Heart left ventricle (tissue), 16 donors: Measurements from ENCODE around the gene SNAPIN. TPM values are rescaled to one million over a fixed set of nuclear protein-coding genes. Genes with fewer than 3 reads are reported as not detected.
A peak's percentile ranks its signal among the peaks of the same experiment; 100 is the strongest.

Experiments
- ATAC-seq, 4 donors: fragments of 200-7000 bp; cut with Tn5 transposase; one replicate each; pipeline ENCODE4 v1.9.1; 2020 to 2022; ENCODE audit warnings: moderate library complexity in 4 of 4, mild to moderate bottlenecking in 3 of 4, moderate number of reproducible peaks in 1 of 4
- DNase-seq, 5 donors: peaks; one replicate each; pipeline ENCODE4 v3.0.0-alpha.2; 2020
- H3K27ac ChIP-seq, 12 donors: fragments of 200-600 bp; sonication (generic) in 4 of 12; one replicate each; pipeline versions ENCODE4 v1.5.0 to v1.8.0; 2016 to 2022; ENCODE audit warnings: mild to moderate bottlenecking in 2 of 12
- H3K27me3 ChIP-seq, 9 donors: fragments of 200-600 bp; sonication (generic) in 2 of 9; one replicate each; pipeline versions ENCODE4 v1.5.1 to v1.8.0; 2016 to 2022; ENCODE audit warnings: mild to moderate bottlenecking in 3 of 9
- H3K36me3 ChIP-seq, 9 donors: fragments of 200-600 bp; sonication (generic) in 2 of 9; one replicate each; pipeline versions ENCODE4 v1.5.0 to v1.8.0; 2018 to 2022; ENCODE audit warnings: mild to moderate bottlenecking in 2 of 9
- H3K4me1 ChIP-seq, 12 donors: fragments of 200-600 bp; sonication (generic) in 4 of 12; one replicate each; pipeline versions ENCODE4 v1.5.0 to v1.8.0; 2016 to 2022; ENCODE audit warnings: mild to moderate bottlenecking in 3 of 12
- H3K4me3 ChIP-seq, 12 donors: fragments of 200-600 bp; sonication (generic) in 4 of 12; one replicate each; pipeline versions ENCODE4 v1.5.0 to v1.8.0; 2017 to 2022; ENCODE audit warnings: mild to moderate bottlenecking in 9 of 12, moderate library complexity in 4 of 12
- H3K9me3 ChIP-seq, 12 donors: fragments of 200-600 bp; sonication (generic) in 4 of 12; one replicate each; pipeline versions ENCODE4 v1.5.0 to v1.8.0; 2016 to 2022; ENCODE audit warnings: mild to moderate bottlenecking in 1 of 12
- POLR2A ChIP-seq, 2 donors: fragments of 450-650 bp; IDR thresholded peaks; one replicate each; pipeline ENCODE4 v1.6.1; 2017; ENCODE audit warnings: antibody characterized with exemption in 2 of 2, mild to moderate bottlenecking in 2 of 2, moderate library complexity in 2 of 2
- WGBS, 4 donors: extraction: QIAGEN DNeasy Blood & Tissue Kit in 2 of 4; methylation state at CpG; one replicate each; pipeline versions ENCODE4 v1.1.5 to v1.1.7; 2013 to 2018; 5-methylcytosine and 5-hydroxymethylcytosine counted together
- intact Hi-C, 10 donors: fragments of 100-400 bp; cut with DNase I; formaldehyde crosslinking; loops; one replicate each; pipeline versions ENCODE4 v1.11.1 to v1.14.2; 2022
- polyA plus RNA-seq, 2 donors: library from polyadenylated mRNA; stranded (reverse); fragments of 200-250 nt; gene quantifications; one replicate each; pipeline ENCODE4 v1.2.3, GENCODE V29; 2013
- total RNA-seq, 9 donors: library from RNA; depleted of rRNA in 2 of 9; stranded (reverse); fragments of >200 nt in 2 of 9; fragmentation: NEBNext Ultra II Directional in 3 of 9; extraction: Animal tissue kit (Norgen Biotek cat#: 25700) in 3 of 9; gene quantifications; one replicate each; pipeline versions ENCODE4 v1.1.0 to v1.2.4, GENCODE V29; 2016 to 2023
- TF ChIP-seq, protein P1 (sequence below), 12 donors: fragments of 200-600 bp; sonication (generic) in 4 of 12; IDR thresholded peaks; one replicate each; pipeline versions ENCODE4 v1.5.0 to v1.8.0; 2018 to 2022; ENCODE audit warnings: antibody characterized with exemption in 12 of 12, mild to moderate bottlenecking in 5 of 12
- donor health status: ischemic (EF 13 %, LVEDD 7.1; RV severe dilation, severe dysfunction).
- donor health status: healthy with polysubstance abuse.
- donor health status: DM: no; HTN: yes; CAD: no.
- donor health status: DM: no; HTN: no; CAD: no.
- donor health status: ischemic (EF 25% LVEDD 6.9; RV normal size, moderate dysfunction).
- donor health status: ischemic (EF 25% LVEDD 5.7; RV mildly dilated, moderate dysfunction).
- donor health status: healthy.
- donor health status: DM: yes; HTN: yes; CAD: no.
- donor health status: ischemic (EF 35%, LVEDD 5.7; RV mildly dilated, moderate dysfunction).
- donor health status: nonischemic (EF 11% LVEDD 7.7; RV severe dilation, severe dysfunction).
- donor health status: DM: yes; HTN: yes; CAD: no.
- donor health status: PGD.
- donor health status: ischemic (EF 29% LVEDD 5.4; RV normal size, mild dysfunction).
- donor health status: nonischemic (EF 23%, LVEDD 6.1; RV moderate dilation, normal function).

The SNAPIN gene
- total and polyA plus RNA-seq, 11 donors = 53.7 to 88.7 (median 67.9) TPM

DNA sequence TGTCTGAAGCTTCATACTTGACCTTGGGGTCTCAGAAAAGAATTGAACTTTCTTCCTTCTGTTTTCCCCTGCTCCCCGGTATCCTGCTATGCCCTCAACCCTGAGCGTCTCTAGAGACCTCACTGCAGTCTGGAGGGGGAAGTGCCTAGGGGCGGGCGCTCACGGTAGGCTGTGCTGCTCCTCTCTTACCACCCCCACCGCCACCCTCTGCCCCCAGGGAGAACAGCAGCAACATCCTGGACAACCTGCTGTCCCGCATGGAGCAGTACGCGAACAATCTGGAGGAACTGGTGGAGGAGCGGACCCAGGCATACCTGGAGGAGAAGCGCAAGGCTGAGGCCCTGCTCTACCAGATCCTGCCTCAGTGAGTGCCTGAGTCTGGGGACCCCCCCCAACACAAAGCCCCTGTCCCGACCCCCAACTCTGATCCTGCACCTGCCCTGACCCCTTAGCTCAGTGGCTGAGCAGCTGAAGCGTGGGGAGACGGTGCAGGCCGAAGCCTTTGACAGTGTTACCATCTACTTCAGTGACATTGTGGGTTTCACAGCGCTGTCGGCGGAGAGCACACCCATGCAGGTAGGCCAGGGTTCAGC lies 30.3 kb downstream of the SNAPIN start:
- ATAC-seq (no peak), DNase-seq (peak in 1 of 5 donors; percentile 30)
- Histone ChIP-seq H3K4me3 (no peak overlapping the region), H3K36me3 (peaks cover 0 to 27% (median 4%) of the 10 kb centered on the region in 9 donors), H3K27ac (no peak overlapping the region), H3K27me3 (no peaks in the 10 kb centered on the region), H3K9me3 (no peaks in the 10 kb centered on the region), H3K4me1 (peaks cover 0 to 4% (median 0%) of the 10 kb centered on the region in 12 donors)
- no peak for TF ChIP-seq POLR2A (IDR thresholded peaks at IDR 0.05)
- TF ChIP-seq, protein P1, sequence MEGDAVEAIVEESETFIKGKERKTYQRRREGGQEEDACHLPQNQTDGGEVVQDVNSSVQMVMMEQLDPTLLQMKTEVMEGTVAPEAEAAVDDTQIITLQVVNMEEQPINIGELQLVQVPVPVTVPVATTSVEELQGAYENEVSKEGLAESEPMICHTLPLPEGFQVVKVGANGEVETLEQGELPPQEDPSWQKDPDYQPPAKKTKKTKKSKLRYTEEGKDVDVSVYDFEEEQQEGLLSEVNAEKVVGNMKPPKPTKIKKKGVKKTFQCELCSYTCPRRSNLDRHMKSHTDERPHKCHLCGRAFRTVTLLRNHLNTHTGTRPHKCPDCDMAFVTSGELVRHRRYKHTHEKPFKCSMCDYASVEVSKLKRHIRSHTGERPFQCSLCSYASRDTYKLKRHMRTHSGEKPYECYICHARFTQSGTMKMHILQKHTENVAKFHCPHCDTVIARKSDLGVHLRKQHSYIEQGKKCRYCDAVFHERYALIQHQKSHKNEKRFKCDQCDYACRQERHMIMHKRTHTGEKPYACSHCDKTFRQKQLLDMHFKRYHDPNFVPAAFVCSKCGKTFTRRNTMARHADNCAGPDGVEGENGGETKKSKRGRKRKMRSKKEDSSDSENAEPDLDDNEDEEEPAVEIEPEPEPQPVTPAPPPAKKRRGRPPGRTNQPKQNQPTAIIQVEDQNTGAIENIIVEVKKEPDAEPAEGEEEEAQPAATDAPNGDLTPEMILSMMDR (IDR thresholded peaks at IDR 0.05) = no peak
- intact Hi-C loops = no loop called here
- WGBS, 4 donors = 88 to 92% (median 90%) methylated on average over 15 to 18 of the region's 18 CpGs

DNA sequence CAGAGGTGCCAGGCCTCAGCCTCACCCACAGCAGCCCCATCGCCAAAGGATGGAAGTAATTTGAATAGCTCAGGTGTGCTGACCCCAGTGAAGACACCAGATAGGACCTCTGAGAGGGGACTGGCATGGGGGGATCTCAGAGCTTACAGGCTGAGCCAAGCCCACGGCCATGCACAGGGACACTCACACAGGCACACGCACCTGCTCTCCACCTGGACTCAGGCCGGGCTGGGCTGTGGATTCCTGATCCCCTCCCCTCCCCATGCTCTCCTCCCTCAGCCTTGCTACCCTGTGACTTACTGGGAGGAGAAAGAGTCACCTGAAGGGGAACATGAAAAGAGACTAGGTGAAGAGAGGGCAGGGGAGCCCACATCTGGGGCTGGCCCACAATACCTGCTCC lies 35.0 kb downstream of the SNAPIN start:
- TF ChIP-seq POLR2A (IDR thresholded peaks at IDR 0.05) = no peak
- TF ChIP-seq, protein P1 (IDR thresholded peaks at IDR 0.05) = no peak
- Histone ChIP-seq H3K4me1 (peaks cover 4 to 21% (median 12%) of the 10 kb centered on the region in 12 donors), H3K36me3 (peaks cover 0 to 11% (median 0%) of the 10 kb centered on the region in 9 donors), H3K4me3 (no peak overlapping the region), H3K27me3 (no peaks in the 10 kb centered on the region), H3K27ac (no peak overlapping the region), H3K9me3 (no peaks in the 10 kb centered on the region)
- no peak for ATAC-seq
- DNase-seq = peak in 1 of 5 donors; percentile 27
- intact Hi-C loops = loop anchor here in 1 of 10 donors (5.0 kb wide), 1 partner anchor 44 kb away; no protein-coding TSS in a partner anchor
- WGBS, 4 donors = 82 to 96% (median 88%) methylated on average over 4 of the region's 4 CpGs

DNA sequence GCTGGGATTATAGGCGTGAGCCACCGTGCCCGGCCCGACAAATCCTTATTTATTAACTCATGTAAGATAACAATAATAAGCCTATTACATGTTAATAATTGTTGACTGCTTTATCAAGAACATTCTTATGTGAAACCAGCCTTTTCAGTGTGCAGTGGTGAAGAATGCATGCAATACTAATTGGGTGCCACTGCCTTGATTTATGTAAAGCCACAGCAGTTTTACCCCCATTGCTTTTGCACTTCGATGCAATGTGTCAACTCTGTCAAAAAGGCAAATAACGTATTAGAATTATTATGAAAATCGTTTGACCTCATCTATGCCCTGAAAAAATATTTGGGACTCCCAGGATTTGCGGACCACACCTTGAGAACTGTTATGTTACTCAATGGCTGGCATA lies 38.2 kb downstream of the SNAPIN start:
- no peaks in the 10 kb centered on the region for H3K9me3 ChIP-seq
- peak overlapping the region; percentile 83 to 98 (median 90) for H3K27ac ChIP-seq
- no peaks in the 10 kb centered on the region for H3K27me3 ChIP-seq
- no peak for TF ChIP-seq POLR2A (IDR thresholded peaks at IDR 0.05)
- TF ChIP-seq, protein P1 (IDR thresholded peaks at IDR 0.05) = no peak
- peak in 1 of 5 donors; percentile 14 for DNase-seq
- no peaks in the 10 kb centered on the region for H3K36me3 ChIP-seq
- intact Hi-C loops = loop anchor here in 2 of 10 donors (5.0 kb wide), 2 partner anchors 51 to 56 kb away; no protein-coding TSS in a partner anchor
- 85 to 90% (median 88%) methylated on average over 8 of the region's 8 CpGs for WGBS, 4 donors
- H3K4me3 ChIP-seq = no peak overlapping the region
- H3K4me1 ChIP-seq = peaks cover 11 to 37% (median 24%) of the 10 kb centered on the region in 12 donors
- ATAC-seq = no peak

DNA sequence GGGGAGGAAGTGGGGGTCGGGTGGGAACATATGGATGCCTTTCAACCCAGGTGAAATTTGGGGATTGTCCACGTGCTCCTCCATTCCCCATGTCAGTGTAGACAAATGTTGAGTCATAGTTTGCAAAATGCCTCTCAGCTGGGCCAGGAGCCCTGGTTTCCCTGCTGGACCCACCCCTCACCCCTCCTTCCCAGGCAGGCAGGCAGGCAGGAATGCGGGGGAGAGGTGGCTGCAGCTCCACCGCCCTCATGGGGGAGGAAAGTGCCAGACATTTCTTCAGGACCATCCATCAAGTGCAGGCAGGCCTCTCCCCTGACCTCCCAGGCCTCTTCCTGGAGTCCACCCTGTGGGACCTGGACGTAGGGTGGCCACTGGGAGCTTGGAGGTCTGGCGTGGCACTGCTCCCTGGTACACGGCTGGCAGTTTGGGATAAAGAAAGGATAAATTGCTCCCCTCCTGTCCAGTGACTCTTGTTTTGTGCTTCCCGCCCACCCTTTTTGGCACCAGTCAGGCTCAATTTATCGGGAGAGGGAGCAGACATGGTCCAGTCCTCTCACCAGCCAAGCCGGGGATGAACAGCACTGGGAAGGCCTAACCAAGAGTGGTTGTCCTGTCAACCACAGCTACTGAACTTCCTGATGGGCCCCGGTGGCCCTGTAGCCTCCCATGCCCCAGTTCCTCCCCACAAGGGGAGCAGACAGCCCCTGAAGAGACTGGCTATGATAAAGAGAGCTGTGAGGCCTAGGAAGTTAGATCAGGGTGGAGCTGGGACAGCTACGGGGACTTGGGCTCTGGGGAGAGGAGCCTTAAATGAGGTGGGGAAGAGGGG lies 38.9 kb downstream of the SNAPIN start:
- H3K36me3 ChIP-seq = no peaks in the 10 kb centered on the region
- H3K27me3 ChIP-seq = no peaks in the 10 kb centered on the region
- peak overlapping the region; percentile 83 to 98 (median 90) for H3K27ac ChIP-seq
- no peaks in the 10 kb centered on the region for H3K9me3 ChIP-seq
- ATAC-seq (peak; percentile 35 to 58 (median 54)), DNase-seq (peak; percentile 39 to 78 (median 51))
- peaks cover 11 to 37% (median 24%) of the 10 kb centered on the region in 12 donors for H3K4me1 ChIP-seq
- 50 to 62% (median 53%) methylated on average over 10 to 12 of the region's 12 CpGs for WGBS, 4 donors
- TF ChIP-seq, protein P1 (IDR thresholded peaks at IDR 0.05) = no peak
- TF ChIP-seq POLR2A (IDR thresholded peaks at IDR 0.05) = no peak
- peak overlapping the region in 6 of 12 donors; percentile 17 to 37 (median 28) for H3K4me3 ChIP-seq
- intact Hi-C loops = loop anchor here in 2 of 10 donors (2.0 to 5.0 kb wide), 3 partner anchors 29 to 55 kb away; no protein-coding TSS in a partner anchor
